Measurements from ENCODE around the gene TP63.
"Not testable (repeated sequence)": the region's sequence is repeated elsewhere in the genome, so short reads cannot be mapped to it uniquely, and the experiment has no call there.

TP63 gene

GRCh38 chr3:189626286-189626685, 4.9 kb upstream of the TP63 start:
- no peak for DNase-seq (ENCODE audit: low spot score)

GRCh38 chr3:189629803-189630455, 1.3 kb upstream of the TP63 start:
- no peak for DNase-seq (ENCODE audit: low spot score)

- no peak for DNase-seq (ENCODE audit: low spot score)
Observed at GRCh38 chr3:189630767-189631372, 319 bp upstream of the TP63 start.

DNA sequence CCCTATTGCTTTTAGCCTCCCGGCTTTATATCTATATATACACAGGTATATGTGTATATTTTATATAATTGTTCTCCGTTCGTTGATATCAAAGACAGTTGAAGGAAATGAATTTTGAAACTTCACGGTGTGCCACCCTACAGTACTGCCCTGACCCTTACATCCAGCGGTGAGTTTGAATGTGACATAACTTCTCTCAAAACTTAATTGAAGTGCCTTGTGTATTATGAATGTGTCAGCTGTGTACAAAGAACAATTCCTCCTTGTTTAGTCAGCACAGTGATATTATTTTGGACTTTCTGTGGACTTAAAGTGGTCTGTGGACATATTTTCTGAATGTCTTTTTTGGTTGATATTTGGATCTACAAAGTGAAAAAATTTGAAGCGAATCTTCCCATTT, 220 bp downstream of the TP63 start:
- no peak for DNase-seq (ENCODE audit: low spot score)

DNA sequence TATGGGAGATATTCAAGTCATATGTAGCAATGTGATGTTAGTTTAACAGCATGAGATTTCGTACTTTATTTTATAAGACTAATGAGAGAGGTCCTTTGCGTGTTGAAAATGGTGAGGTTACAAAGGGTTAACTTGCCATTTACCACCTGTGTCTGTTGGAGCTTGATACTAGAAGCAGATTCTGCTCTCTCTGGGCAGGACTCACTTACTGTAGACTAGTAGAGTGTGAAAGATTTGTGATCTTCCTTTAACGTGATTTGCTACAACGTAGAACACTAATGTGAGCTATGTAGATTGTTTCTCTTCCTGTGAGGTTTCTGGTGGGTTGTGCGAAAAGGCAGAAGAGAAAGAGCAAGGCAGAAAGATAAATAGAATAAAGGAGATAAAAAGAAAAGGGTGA, 1.1 kb downstream of the TP63 start:
- DNase-seq (ENCODE audit: low spot score): no peak

DNA sequence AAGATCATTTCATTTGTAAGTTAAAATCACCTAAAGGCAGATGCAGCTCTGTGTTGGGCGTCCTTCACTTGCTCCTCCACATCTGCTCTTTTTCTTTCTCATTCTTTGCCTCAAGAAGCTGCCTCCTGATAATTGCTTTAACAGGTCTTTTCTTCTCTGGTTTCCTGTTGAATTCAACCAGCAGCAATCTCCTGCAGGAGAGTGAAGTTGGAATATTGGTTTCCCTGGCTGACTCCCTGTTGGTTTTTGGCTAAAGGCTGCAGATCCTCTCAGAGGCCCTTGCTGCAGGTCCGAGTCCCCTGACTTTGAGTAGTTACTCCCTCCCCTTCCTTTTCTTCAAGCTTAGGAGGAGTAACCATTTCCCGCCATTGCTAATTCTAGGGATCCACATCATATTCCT, 4.2 kb downstream of the TP63 start:
- no peak for DNase-seq (ENCODE audit: low spot score)

GRCh38 chr3:189636048-189636447, 4.9 kb downstream of the TP63 start:
- DNase-seq (ENCODE audit: low spot score): no peak

GRCh38 chr3:189637750-189638149, 6.6 kb downstream of the TP63 start:
- no peak for DNase-seq (ENCODE audit: low spot score)

GRCh38 chr3:189638276-189639031, 7.3 kb downstream of the TP63 start:
- no peak for DNase-seq (ENCODE audit: low spot score)

- no peak for DNase-seq (ENCODE audit: low spot score)
Observed at GRCh38 chr3:189641776-189642175, 10.6 kb downstream of the TP63 start.

DNA sequence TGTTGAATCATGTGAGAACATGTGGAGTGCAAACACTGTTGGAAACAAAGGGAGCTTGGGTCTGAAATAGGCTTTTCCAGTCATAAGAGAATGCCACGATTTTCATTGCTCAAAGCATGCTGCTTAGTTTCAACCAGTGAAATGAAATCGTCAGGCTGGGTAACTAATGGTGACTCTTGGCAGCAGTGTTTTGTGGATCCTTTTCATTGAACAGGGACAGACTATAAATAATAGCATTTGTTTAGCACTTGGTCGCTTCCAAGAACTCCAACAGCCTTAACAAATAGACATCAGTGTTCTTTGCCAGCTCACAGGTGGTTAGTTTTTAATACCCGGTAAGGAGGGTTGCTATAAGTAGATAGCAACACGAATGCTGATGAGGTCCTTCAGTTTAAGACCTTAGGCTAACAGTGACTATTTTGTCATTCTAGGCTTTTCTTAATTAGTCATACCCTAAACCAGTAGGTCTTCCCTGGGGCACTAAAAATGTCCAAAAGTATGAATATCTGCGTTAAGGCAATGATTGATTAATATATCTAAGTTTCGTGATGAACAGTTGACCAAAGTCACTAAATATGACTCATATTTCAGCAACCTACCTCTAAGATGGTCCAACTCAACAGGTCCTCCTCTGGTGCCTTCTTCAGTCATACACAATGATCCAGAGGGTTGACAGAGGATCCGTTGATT, 15.8 kb downstream of the TP63 start:
- DNase-seq (ENCODE audit: low spot score): no peak

GRCh38 chr3:189652042-189652441, 20.9 kb downstream of the TP63 start:
- DNase-seq (ENCODE audit: low spot score): peak; percentile 65

DNA sequence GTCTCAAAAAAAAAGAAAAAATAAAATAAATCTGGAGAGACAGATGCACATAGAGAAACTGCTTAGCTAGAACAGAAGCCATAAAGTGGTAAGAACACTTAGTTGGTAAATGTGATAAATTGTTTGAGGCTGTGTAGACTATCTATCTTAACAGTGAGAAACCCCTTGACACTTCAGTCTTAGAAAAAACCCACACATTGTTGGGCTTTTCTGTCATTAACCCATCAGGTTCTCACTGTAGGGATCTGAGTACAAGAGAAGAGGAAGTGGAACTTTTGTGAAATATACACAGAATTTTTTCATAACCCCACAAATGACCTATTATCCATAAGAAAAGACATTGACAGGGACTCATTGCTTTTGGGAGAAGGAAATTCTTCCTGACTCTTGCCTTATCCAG, 24.4 kb downstream of the TP63 start:
- no peak for DNase-seq (ENCODE audit: low spot score)

DNA sequence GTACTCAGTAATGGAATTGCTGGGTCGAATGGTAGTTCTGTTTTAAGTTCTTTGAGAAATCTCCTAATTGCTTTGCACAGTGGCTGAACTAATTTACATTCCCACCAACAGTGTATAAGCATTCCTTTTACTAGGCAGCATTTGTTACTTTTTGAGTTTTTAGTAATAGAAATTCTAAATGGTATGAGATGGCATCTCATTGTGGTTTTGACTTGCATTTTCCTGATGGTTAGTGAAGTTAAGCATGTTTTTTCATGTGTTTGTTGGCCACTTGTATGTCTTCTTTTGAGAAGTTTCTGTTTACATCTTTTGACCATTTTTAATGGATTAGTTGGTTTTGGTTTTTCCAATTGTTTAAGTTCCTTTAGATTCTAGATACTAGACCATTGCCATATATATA, 28.4 kb downstream of the TP63 start:
- no peak for DNase-seq (ENCODE audit: low spot score)

DNA sequence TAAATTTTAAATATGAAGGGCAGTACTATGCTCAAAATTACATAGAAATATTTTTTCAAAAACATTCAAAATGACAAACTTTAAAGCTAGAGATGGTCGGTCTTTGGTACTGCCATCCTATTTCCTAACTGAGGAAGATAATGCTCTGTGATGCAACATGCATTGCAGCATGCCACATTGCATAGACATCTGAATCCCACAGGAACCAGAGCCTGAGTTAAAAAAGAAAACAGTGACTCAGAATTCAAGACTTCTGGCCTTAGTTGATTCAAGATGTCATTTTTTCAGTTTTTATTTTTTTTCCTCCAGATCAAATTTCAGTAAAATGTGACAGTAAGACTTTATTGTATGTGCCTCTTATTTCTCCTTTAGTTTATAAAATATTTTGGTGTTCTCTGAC, 33.1 kb downstream of the TP63 start:
- no peak for DNase-seq (ENCODE audit: low spot score)

DNA sequence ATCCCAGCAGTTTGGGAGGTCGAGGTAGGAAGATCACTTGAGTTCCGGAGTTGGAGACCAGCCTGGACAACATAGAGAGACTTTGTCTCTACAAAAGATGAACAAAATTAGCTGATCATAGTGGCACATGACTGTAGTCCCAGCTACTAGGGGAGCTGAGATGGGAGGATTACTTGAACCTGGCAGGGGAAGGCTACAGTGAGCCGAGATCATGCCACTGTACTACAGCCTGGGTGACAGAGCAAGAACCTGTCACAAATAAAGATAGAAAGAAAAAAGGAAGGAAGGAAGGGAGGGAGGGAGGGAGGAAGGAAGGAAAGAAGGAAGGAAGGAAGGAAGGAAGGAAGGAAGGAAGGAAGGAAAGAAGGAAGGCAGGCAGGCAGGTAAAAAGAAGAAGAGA, 41.2 kb downstream of the TP63 start:
- DNase-seq (ENCODE audit: low spot score): not testable (repeated sequence)

- DNase-seq (ENCODE audit: low spot score): no peak
Observed at GRCh38 chr3:189673535-189673934, 42.3 kb downstream of the TP63 start.

DNA sequence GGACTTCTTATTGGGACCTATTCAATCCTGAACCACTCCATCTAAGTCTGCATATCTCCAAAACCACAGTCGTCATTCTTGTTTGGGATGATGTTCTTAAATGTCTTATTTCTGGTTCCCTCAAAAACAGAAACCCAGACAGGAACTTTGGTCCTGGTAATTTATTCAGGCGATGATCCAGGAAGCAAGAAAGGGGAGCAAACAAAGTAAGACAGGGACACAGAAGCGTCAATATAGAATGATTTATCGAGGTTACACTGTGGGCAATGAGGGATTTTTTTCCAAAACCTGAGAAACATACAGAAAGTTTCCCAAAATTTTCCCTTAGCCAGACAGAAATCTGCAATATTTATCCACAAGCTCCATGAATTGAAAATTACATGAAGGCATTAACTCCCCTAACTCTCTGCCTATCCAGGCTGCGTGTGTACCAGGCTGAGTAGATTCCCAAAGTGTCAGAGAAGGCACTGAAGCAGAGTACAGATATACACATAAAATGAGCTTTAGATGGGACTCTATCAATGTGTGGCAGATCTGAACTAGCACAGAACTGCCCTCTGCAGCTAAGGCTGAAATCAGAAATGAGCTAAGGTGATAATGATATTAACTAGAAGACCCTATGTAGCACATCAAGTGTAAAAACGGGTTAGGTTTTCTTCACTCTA, 43.2 kb downstream of the TP63 start:
- DNase-seq (ENCODE audit: low spot score): no peak

DNA sequence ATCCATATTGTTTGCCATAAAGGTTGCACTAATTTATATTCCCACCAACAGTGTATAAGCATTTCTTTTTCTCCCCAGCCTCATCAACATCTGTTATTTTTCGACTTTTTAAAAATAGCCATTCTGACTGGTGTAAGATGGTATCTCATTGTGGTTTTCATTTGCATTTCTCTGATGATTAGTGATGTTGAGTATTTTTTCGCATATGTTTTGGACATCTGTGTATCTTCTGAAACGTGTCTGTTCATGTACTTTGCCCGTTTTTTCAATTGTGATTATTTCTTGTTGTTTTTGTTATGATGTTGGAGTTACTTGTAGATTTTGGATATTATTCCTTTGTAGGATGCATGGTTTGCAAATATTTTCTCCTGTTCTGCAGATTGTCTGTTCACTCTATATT, 46.5 kb downstream of the TP63 start:
- no peak for DNase-seq (ENCODE audit: low spot score)

- DNase-seq (ENCODE audit: low spot score): no peak
Observed at GRCh38 chr3:189680723-189681122, 49.5 kb downstream of the TP63 start.

- no peak for DNase-seq (ENCODE audit: low spot score)
Observed at GRCh38 chr3:189683546-189684255, 52.5 kb downstream of the TP63 start.

- no peak for DNase-seq (ENCODE audit: low spot score)
Observed at GRCh38 chr3:189684317-189684716, 53.1 kb downstream of the TP63 start.
